ENCODE data around the gene SPACA4. TPM values are rescaled to one million over a fixed set of nuclear protein-coding genes. Genes with fewer than 3 reads are reported as not detected.

Gene SPACA4
- total and polyA plus RNA-seq, 2 of the 4 experiments (the other 2 are of a cell fraction): not detected

DNA sequence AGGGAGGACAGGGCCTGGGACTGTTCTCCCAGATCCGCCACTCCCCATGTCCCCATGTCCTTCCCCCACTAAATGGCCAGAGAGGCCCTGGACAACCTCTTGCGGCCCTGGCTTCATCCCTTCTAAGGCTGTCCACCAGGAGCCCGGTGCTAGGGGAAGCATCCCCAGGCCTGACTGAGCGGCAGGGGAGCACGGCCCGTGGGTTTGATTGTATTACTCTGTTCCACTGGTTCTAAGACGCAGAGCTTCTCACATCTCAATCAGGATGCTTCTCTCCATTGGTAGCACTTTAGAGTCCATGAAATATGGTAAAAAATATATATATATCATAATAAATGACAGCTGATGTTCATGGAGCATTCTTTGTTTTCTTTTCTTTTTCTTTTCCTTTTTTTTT, 815 bp downstream of the SPACA4 start:
- POLR2A ChIA-PET (ENCODE audit: unreplicated experiment): no interaction called here
- DNase-seq: no peak
- BruUV-seq (replicated peaks): no TSS peak

More for the DNA sequence above, 815 bp downstream of the SPACA4 start:
- WGBS, 2 experiments (ENCODE audit: extremely low coverage in 2 of 2, insufficient read length in 1 of 2): 60% methylated on average over 1 of the region's 7 CpGs; no CpG with 5 or more reads in 1 of the 2 experiments
- Histone ChIP-seq H4K20me1 (ENCODE audit: insufficient read depth, low read length) (no peaks in the 10 kb centered on the region), H2AFZ (replicated peaks; ENCODE audit: low read length, poor library complexity) (no peak overlapping the region), H3K18ac (ENCODE audit: low read depth, low read length) (no peak overlapping the region), H3K9ac (ENCODE audit: low read depth, low read length) (no peak overlapping the region), H2BK20ac (ENCODE audit: low read depth, low read length) (no peak overlapping the region), H3K27ac (ENCODE audit: insufficient read depth, low read length) (no peak overlapping the region), H3K27me3 (ENCODE audit: control insufficient read depth, insufficient read depth, low read length) (no peaks in the 10 kb centered on the region; the same call in 1 of the 2 replicates), H3K14ac (replicated peaks; ENCODE audit: low read depth, low read length) (no peak overlapping the region), H3K23ac (ENCODE audit: low read depth, low read length) (no peak overlapping the region), H3K4me3 (ENCODE audit: insufficient read depth, low read depth, low read length) (no peak overlapping the region), H2BK120ac (ENCODE audit: low read depth, low read length) (no peak overlapping the region), H4K5ac (ENCODE audit: low read depth, low read length) (no peak overlapping the region), H3K9me3 (ENCODE audit: control insufficient read depth, insufficient read depth, low read length) (no peaks in the 10 kb centered on the region), H2AK9ac (replicated peaks; ENCODE audit: low read depth, low read length, poor library complexity) (peak overlapping the region; percentile 24), H2BK5ac (ENCODE audit: low read depth, low read length, poor library complexity, severe bottlenecking) (no peak overlapping the region), H4K91ac (ENCODE audit: insufficient read depth, low read depth, low read length) (no peak overlapping the region), H3K4ac (ENCODE audit: low read depth, low read length) (no peak overlapping the region), H2BK15ac (ENCODE audit: low read depth, low read length) (no peak overlapping the region), H2AK5ac (ENCODE audit: low read depth, low read length) (no peak overlapping the region), H3K9me1 (ENCODE audit: insufficient read depth, low read length) (no peaks in the 10 kb centered on the region), H4K8ac (ENCODE audit: low read depth in 2 of 2, low read length in 2 of 2) (no peak overlapping the region), H3K56ac (ENCODE audit: extremely low read depth, insufficient read depth, low read length) (no peak overlapping the region), H3K4me2 (ENCODE audit: low read depth, low read length) (no peak overlapping the region), H3K36me3 (ENCODE audit: control insufficient read depth, insufficient read depth, low read length) (no peaks in the 10 kb centered on the region), H3K4me1 (ENCODE audit: control insufficient read depth, insufficient read depth, low read length) (no peaks in the 10 kb centered on the region), H3K79me1 (ENCODE audit: low read depth in 1 of 2, low read length in 2 of 2) (no peaks in the 10 kb centered on the region)
- dilution Hi-C loops (cut with HindIII; ENCODE audit: low sequenced_read_pairs, unreplicated experiment): no loop called here
- TF ChIP-seq CHD1 (IDR thresholded peaks at IDR 0.05; ENCODE audit: low read depth, low read length) (no peak), MAZ (IDR thresholded peaks at IDR 0.05; ENCODE audit: borderline replicate concordance, low read depth, low read length) (no peak), MXI1 (IDR thresholded peaks at IDR 0.05; ENCODE audit: borderline replicate concordance, low read depth, low read length) (no peak), CEBPB (IDR thresholded peaks at IDR 0.05; ENCODE audit: low read depth, low read length) (no peak), CTCF (conservative IDR thresholded peaks at IDR 0.05; ENCODE audit: low read depth, low read length) (no peak), FOS (IDR thresholded peaks at IDR 0.05; ENCODE audit: low read depth, low read length) (no peak), NFE2L2 (IDR thresholded peaks at IDR 0.05; ENCODE audit: low read depth, low read length) (no peak), ELK1 (IDR thresholded peaks at IDR 0.05; ENCODE audit: borderline replicate concordance, low read depth, low read length) (no peak), USF2 (IDR thresholded peaks at IDR 0.05; ENCODE audit: low read depth, low read length) (no peak), POLR2A (IDR thresholded peaks at IDR 0.05; ENCODE audit: low read depth, low read length) (no peak), RFX5 (IDR thresholded peaks at IDR 0.05; ENCODE audit: low read depth, low read length) (no peak), MAFK (IDR thresholded peaks at IDR 0.05; ENCODE audit: low read depth, low read length) (no peak), RCOR1 (IDR thresholded peaks at IDR 0.05; ENCODE audit: insufficient replicate concordance, low read length) (no peak)
- intact Hi-C loops (cut with micrococcal nuclease): no loop called here
- in situ Hi-C loops (cut with MboI; ENCODE audit: low sequenced_read_pairs): no loop called here
- CTCF ChIA-PET: interaction anchor here (0.6 kb wide), 1 partner anchor 106 kb away, joined by 3 read pairs; no protein-coding TSS in a partner anchor
- no peak for ATAC-seq (ENCODE audit: low read depth)
